ENCODE results near the gene FGF12. TPM values are rescaled to one million over a fixed set of nuclear protein-coding genes. Genes with fewer than 3 reads are reported as not detected.

The FGF12 gene
- total RNA-seq, 1 experiment from 2014 or later: 0.51 TPM

- no peak overlapping the region for H3K4me3 ChIP-seq (ENCODE audit: low read depth in 2 of 2, low read length in 2 of 2)
- intact Hi-C loops (cut with micrococcal nuclease; ENCODE audit: unreplicated experiment): no loop called here
- TF ChIP-seq SIN3A (IDR thresholded peaks at IDR 0.05; ENCODE audit: borderline replicate concordance, insufficient read depth, low read depth, low read length): no peak
- no peak for TF ChIP-seq POLR2AphosphoS5 (IDR thresholded peaks at IDR 0.05; ENCODE audit: low read depth, low read length)
- no peak for TF ChIP-seq REST (IDR thresholded peaks at IDR 0.05; ENCODE audit: insufficient read depth in 1 of 2, low read depth in 2 of 2, low read length in 1 of 2)
- TF ChIP-seq CTCF (IDR thresholded peaks at IDR 0.05): no peak
- TF ChIP-seq TCF7L2 (IDR thresholded peaks at IDR 0.05; ENCODE audit: low read depth, low read length): no peak
- DNase-seq (ENCODE audit: low read depth, low spot score): no peak
- no peak overlapping the region for H3K27ac ChIP-seq (ENCODE audit: low read length)
- in situ Hi-C loops (cut with HindIII; ENCODE audit: low pct_unique_long_range_greater_than_20kb, low sequenced_read_pairs): no loop called here
- no peaks in the 10 kb centered on the region for H3K27me3 ChIP-seq (ENCODE audit: control insufficient read depth, insufficient read depth, low read length)
- no peaks in the 10 kb centered on the region for H3K36me3 ChIP-seq (ENCODE audit: control insufficient read depth, insufficient read depth, low read length)
- no peaks in the 10 kb centered on the region for H3K4me1 ChIP-seq (ENCODE audit: control insufficient read depth, insufficient read depth, low read length)
- no peak for ATAC-seq
- BruUV-seq (replicated peaks): no TSS peak
- POLR2A ChIA-PET: no interaction called here
- CTCF ChIA-PET: no interaction called here
- no peaks in the 10 kb centered on the region for H3K9me3 ChIP-seq (ENCODE audit: control insufficient read depth, insufficient read depth, low read depth, low read length)
These were observed 51.2 kb downstream of the FGF12 start for GRCh38 chr3:192675958-192676649.

GRCh38 chr3:192655628-192656027, 71.7 kb downstream of the FGF12 start:
- DNase-seq (ENCODE audit: low read depth, low spot score): no peak
- no peak overlapping the region for H3K4me3 ChIP-seq (ENCODE audit: low read depth in 2 of 2, low read length in 2 of 2)
- no peaks in the 10 kb centered on the region for H3K36me3 ChIP-seq (ENCODE audit: control insufficient read depth, insufficient read depth, low read length)
- H3K4me1 ChIP-seq (ENCODE audit: control insufficient read depth, insufficient read depth, low read length): no peaks in the 10 kb centered on the region
- H3K27me3 ChIP-seq (ENCODE audit: control insufficient read depth, insufficient read depth, low read length): no peaks in the 10 kb centered on the region
- H3K9me3 ChIP-seq (ENCODE audit: control insufficient read depth, insufficient read depth, low read depth, low read length): no peaks in the 10 kb centered on the region
- no peak for ATAC-seq
- ChIA-PET CTCF (interaction anchor here (0.7 kb wide), 1 partner anchor 36 kb away, joined by 4 read pairs; no protein-coding TSS in a partner anchor), POLR2A (no interaction called here)
- intact Hi-C loops (cut with micrococcal nuclease; ENCODE audit: unreplicated experiment) (no loop called here), in situ Hi-C loops (cut with HindIII; ENCODE audit: low pct_unique_long_range_greater_than_20kb, low sequenced_read_pairs) (no loop called here)
- TF ChIP-seq CTCF (IDR thresholded peaks at IDR 0.05): no peak
- TF ChIP-seq REST (IDR thresholded peaks at IDR 0.05; ENCODE audit: insufficient read depth in 1 of 2, low read depth in 2 of 2, low read length in 1 of 2): no peak
- no peak for TF ChIP-seq TCF7L2 (IDR thresholded peaks at IDR 0.05; ENCODE audit: low read depth, low read length)
- TF ChIP-seq SIN3A (IDR thresholded peaks at IDR 0.05; ENCODE audit: borderline replicate concordance, insufficient read depth, low read depth, low read length): no peak
- no peak for TF ChIP-seq POLR2AphosphoS5 (IDR thresholded peaks at IDR 0.05; ENCODE audit: low read depth, low read length)
- no TSS peak for BruUV-seq (replicated peaks)
- H3K27ac ChIP-seq (ENCODE audit: low read length): no peak overlapping the region

All from Panc1 (cell line).